Suprapubic skin (tissue), 4 donors: ENCODE results near the gene PMEPA1. TPM values are rescaled to one million over a fixed set of nuclear protein-coding genes. Genes with fewer than 3 reads are reported as not detected.

Source experiments
- DNase-seq, 2 donors: peaks; one replicate each; pipeline ENCODE4 v3.0.0-alpha.2; 2019; ENCODE audit warnings: low spot score in 2 of 2
- H3K27ac ChIP-seq: fragments of 200-600 bp; sonication (generic); one replicate; pipeline ENCODE4 v1.5.1; 2019
- H3K27me3 ChIP-seq: fragments of 200-600 bp; sonication (generic); one replicate; pipeline ENCODE4 v1.5.1; 2019
- H3K36me3 ChIP-seq: fragments of 200-600 bp; sonication (generic); one replicate; pipeline ENCODE4 v1.5.1; 2019
- H3K4me1 ChIP-seq: fragments of 200-600 bp; sonication (generic); one replicate; pipeline ENCODE4 v1.5.1; 2019
- H3K4me3 ChIP-seq: fragments of 200-600 bp; sonication (generic); one replicate; pipeline ENCODE4 v1.5.1; 2019; ENCODE audit warnings: mild to moderate bottlenecking
- H3K9me3 ChIP-seq: fragments of 200-600 bp; sonication (generic); one replicate; pipeline ENCODE4 v1.5.1; 2019
- EP300 ChIP-seq: sonication (generic); formaldehyde crosslinking; IDR thresholded peaks from one replicate; pipeline ENCODE4 v1.6.1; 2017; ENCODE audit warnings: antibody characterized with exemption
- POLR2A ChIP-seq, 2 donors: fragments of 450-650 bp; IDR thresholded peaks; one replicate each; pipeline ENCODE4 v1.6.1; 2017; ENCODE audit warnings: antibody characterized with exemption in 2 of 2, mild to moderate bottlenecking in 2 of 2, moderate library complexity in 2 of 2
- POLR2AphosphoS5 ChIP-seq, 3 donors: sonication (generic); formaldehyde crosslinking; IDR thresholded peaks; one replicate each; pipeline ENCODE4 v1.6.1; 2017; ENCODE audit warnings: antibody characterized with exemption in 3 of 3
- WGBS: methylation state at CpG from one replicate; pipeline ENCODE4 v1.1.5; 2018; 5-methylcytosine and 5-hydroxymethylcytosine counted together
- total RNA-seq, 4 donors: library from RNA; depleted of rRNA; stranded (reverse); fragments of >200 nt; gene quantifications; one replicate each; pipeline ENCODE4 v1.1.0, GENCODE V29; 2016
- TF ChIP-seq, protein P1 (sequence below), 2 donors: fragments of 200-600 bp in 1 of 2; fragments of 450-650 bp in 1 of 2; sonication (generic) in 1 of 2; IDR thresholded peaks; one replicate each; pipeline ENCODE4 v1.5.1; 2016 to 2019; ENCODE audit warnings: antibody characterized with exemption in 2 of 2, mild to moderate bottlenecking in 1 of 2, moderate library complexity in 1 of 2

PMEPA1 gene
- total RNA-seq, 4 donors from 2014 or later: 9.5 to 20.4 (median 16.2) TPM

DNA sequence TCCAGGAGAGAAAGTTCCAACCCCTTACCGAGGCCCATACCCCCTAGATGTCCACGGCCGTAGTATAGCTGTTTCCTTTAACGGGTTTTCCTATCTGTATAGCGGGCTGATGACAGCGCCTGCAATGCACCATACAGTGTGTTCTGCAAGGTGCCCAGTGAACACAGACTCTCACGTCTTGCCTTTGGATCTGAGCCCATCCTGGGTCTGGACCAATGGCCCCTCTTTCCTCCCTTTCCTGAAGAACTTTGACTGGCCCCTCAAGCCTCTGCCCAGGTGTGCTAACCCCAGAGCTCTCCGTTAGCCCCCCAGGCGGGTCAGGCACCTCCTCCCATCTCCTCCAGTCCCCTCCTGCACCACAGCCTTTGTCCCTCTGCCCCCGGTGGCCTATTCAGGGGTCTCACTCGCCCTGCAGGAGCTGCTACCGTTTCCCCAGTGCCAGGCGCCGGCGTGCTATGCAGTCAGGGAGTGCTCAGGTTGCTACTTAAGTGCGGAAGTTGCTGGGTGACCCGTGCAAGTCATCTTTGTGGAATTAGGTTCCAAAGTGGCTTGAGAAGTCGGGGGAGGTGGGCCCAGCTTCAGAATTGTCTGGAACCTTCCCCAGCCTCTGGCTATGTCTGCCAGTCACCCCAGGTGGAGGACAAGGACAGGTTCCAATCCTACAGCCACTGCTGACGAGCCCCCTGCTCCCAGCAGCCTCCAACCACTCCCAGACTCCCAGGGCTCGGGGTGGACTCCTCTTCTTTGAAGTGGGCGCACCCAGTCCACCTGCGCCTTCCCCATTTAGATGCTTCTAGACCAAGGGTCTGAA is 54.6 kb downstream of the PMEPA1 start:
- H3K27ac ChIP-seq: no peak overlapping the region

DNA sequence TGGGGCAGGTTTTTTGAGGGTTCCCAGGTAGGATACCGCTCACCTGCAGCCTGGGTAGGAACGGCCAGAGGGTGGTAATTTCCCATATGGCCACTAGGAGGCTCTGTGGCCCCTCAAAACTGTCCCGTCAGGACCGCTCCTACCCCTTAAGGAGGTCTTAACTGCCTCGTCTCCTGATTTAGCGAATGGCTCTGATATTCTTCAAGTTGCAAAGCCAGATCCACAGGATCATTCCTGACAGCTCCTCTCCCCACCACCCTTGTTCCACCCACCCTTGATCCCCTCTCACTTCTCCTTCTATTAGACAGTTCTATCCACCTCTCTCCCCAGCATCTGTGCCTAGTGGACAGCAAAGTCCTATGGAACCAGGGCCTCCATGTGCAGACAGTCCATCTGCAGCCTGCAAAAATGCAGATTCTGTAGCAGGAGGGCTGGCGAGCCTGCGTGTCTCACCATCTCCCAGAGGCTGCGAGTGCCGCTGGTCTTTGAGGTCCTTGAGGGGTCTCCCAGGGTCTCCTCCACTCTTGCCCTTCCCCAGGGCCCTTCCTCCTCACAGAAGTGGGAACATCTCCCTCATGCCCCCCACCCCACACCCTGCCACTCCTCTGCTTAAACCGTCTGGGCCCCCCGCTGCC is 55.3 kb downstream of the PMEPA1 start:
- no peak overlapping the region for H3K27ac ChIP-seq
- peaks cover 22% of the 10 kb centered on the region for H3K4me1 ChIP-seq
- H3K27me3 ChIP-seq: no peaks in the 10 kb centered on the region
- WGBS: 51% methylated on average over 12 of the region's 12 CpGs
- no peak overlapping the region for H3K4me3 ChIP-seq
- H3K9me3 ChIP-seq: no peaks in the 10 kb centered on the region
- TF ChIP-seq, protein P1, sequence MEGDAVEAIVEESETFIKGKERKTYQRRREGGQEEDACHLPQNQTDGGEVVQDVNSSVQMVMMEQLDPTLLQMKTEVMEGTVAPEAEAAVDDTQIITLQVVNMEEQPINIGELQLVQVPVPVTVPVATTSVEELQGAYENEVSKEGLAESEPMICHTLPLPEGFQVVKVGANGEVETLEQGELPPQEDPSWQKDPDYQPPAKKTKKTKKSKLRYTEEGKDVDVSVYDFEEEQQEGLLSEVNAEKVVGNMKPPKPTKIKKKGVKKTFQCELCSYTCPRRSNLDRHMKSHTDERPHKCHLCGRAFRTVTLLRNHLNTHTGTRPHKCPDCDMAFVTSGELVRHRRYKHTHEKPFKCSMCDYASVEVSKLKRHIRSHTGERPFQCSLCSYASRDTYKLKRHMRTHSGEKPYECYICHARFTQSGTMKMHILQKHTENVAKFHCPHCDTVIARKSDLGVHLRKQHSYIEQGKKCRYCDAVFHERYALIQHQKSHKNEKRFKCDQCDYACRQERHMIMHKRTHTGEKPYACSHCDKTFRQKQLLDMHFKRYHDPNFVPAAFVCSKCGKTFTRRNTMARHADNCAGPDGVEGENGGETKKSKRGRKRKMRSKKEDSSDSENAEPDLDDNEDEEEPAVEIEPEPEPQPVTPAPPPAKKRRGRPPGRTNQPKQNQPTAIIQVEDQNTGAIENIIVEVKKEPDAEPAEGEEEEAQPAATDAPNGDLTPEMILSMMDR (IDR thresholded peaks at IDR 0.05): peak; percentile 87 to 89
- TF ChIP-seq POLR2A (IDR thresholded peaks at IDR 0.05): no peak
- peak; percentile 56 to 70 for DNase-seq
- peaks cover 57% of the 10 kb centered on the region for H3K36me3 ChIP-seq

More for the DNA sequence above, 54.6 kb downstream of the PMEPA1 start:
- Histone ChIP-seq H3K4me3 (no peak overlapping the region), H3K27me3 (no peaks in the 10 kb centered on the region), H3K4me1 (peaks cover 22% of the 10 kb centered on the region), H3K36me3 (peaks cover 55% of the 10 kb centered on the region), H3K9me3 (no peaks in the 10 kb centered on the region)
- WGBS: 89% methylated on average over 22 of the region's 22 CpGs
- TF ChIP-seq, protein P1 (IDR thresholded peaks at IDR 0.05): no peak
- TF ChIP-seq EP300: no peak
- no peak for TF ChIP-seq POLR2AphosphoS5 (IDR thresholded peaks at IDR 0.05)
- TF ChIP-seq POLR2A (IDR thresholded peaks at IDR 0.05): no peak
- DNase-seq: peak; percentile 57 to 61

DNA sequence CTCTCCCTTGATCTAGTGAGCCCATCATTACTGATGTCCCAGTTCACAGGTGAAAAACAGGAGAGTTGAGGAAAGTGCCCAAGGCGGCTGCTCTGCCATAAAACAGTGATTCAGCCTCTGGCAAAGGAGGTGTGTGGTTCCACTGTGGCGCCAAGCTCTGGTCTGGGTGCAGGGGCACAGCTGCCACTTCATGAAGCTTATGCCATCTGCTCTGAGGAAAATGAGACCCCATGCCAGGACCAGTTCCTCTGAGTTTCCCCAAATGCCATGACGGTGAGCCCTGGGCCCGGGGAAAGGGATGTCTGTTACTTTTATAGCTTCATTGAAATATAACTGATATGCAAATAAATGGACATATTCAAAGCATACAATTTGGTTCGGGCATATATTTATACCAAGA is 55.9 kb downstream of the PMEPA1 start:
- Histone ChIP-seq H3K4me1 (peaks cover 20% of the 10 kb centered on the region), H3K36me3 (peaks cover 51% of the 10 kb centered on the region), H3K9me3 (no peaks in the 10 kb centered on the region), H3K27ac (no peak overlapping the region), H3K4me3 (no peak overlapping the region), H3K27me3 (no peaks in the 10 kb centered on the region)
- TF ChIP-seq EP300: no peak
- TF ChIP-seq, protein P1 (IDR thresholded peaks at IDR 0.05): no peak
- no peak for TF ChIP-seq POLR2AphosphoS5 (IDR thresholded peaks at IDR 0.05)
- TF ChIP-seq POLR2A (IDR thresholded peaks at IDR 0.05): no peak
- WGBS: 56% methylated on average over 5 of the region's 5 CpGs
- DNase-seq: peak; percentile 53 to 55

DNA sequence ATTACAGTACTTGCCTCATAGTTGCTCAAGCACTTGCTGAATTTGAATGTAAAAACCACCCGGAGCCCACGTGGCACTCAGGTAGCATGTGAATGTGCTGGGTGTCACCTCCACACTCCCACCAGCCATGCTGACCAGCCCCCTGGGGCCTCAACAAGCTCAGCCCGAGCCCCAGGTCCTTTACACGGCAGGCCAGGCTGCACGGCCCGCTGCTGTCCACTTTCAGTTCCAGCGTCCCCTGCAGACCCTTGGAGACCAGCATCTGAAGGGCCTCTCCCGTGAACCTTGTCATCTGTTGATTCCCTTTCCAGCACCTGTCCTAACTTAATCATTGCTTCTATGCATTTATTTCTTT is 56.3 kb downstream of the PMEPA1 start:
- H3K4me3 ChIP-seq: no peak overlapping the region
- 96% methylated on average over 8 of the region's 8 CpGs for WGBS
- H3K27ac ChIP-seq: no peak overlapping the region
- TF ChIP-seq POLR2AphosphoS5 (IDR thresholded peaks at IDR 0.05) (no peak), POLR2A (IDR thresholded peaks at IDR 0.05) (no peak), EP300 (no peak)
- TF ChIP-seq, protein P1 (IDR thresholded peaks at IDR 0.05): no peak
- H3K9me3 ChIP-seq: no peaks in the 10 kb centered on the region
- peak in 1 of 2 donors; percentile 53 for DNase-seq
- peaks cover 16% of the 10 kb centered on the region for H3K4me1 ChIP-seq
- H3K36me3 ChIP-seq: peaks cover 47% of the 10 kb centered on the region
- no peaks in the 10 kb centered on the region for H3K27me3 ChIP-seq
